ENCODE results near the gene B4GALT6. TPM values are rescaled to one million over a fixed set of nuclear protein-coding genes. Genes with fewer than 3 reads are reported as not detected.

B4GALT6 gene
- total RNA-seq, 1 donor from 2014 or later, result 28.7 TPM

- TF ChIP-seq CTCF (IDR thresholded peaks at IDR 0.05; ENCODE audit: insufficient read depth, low read length, poor library complexity, severe bottlenecking), result no peak
Observed at GRCh38 chr18:31721601-31722000, 37.2 kb upstream of the B4GALT6 start.

GRCh38 chr18:31720867-31721266 lies 36.5 kb upstream of the B4GALT6 start:
- no peak for TF ChIP-seq CTCF (IDR thresholded peaks at IDR 0.05; ENCODE audit: insufficient read depth, low read length, poor library complexity, severe bottlenecking)
- H3K36me3 ChIP-seq (ENCODE audit: control insufficient read depth, insufficient read depth, low read length), result no peaks in the 10 kb centered on the region
- H3K27me3 ChIP-seq (ENCODE audit: control insufficient read depth, insufficient read depth, low read length), result no peaks in the 10 kb centered on the region
- no peak for DNase-seq (ENCODE audit: low read depth)
- no peak overlapping the region for H3K4me3 ChIP-seq (ENCODE audit: low read depth, low read length)

More at GRCh38 chr18:31721601-31722000, 37.2 kb upstream of the B4GALT6 start:
- DNase-seq (ENCODE audit: low read depth), result no peak
- H3K27me3 ChIP-seq (ENCODE audit: control insufficient read depth, insufficient read depth, low read length), result no peaks in the 10 kb centered on the region
- H3K4me3 ChIP-seq (ENCODE audit: low read depth, low read length), result no peak overlapping the region
- H3K36me3 ChIP-seq (ENCODE audit: control insufficient read depth, insufficient read depth, low read length), result no peaks in the 10 kb centered on the region

- DNase-seq (ENCODE audit: low read depth), result no peak
- Histone ChIP-seq H3K27me3 (ENCODE audit: control insufficient read depth, insufficient read depth, low read length) (no peaks in the 10 kb centered on the region), H3K36me3 (ENCODE audit: control insufficient read depth, insufficient read depth, low read length) (no peaks in the 10 kb centered on the region), H3K4me3 (ENCODE audit: low read depth, low read length) (no peak overlapping the region)
- no peak for TF ChIP-seq CTCF (IDR thresholded peaks at IDR 0.05; ENCODE audit: insufficient read depth, low read length, poor library complexity, severe bottlenecking)
Observed at GRCh38 chr18:31719363-31720006, 35.1 kb upstream of the B4GALT6 start.

GRCh38 chr18:31718386-31718785 lies 34.0 kb upstream of the B4GALT6 start:
- DNase-seq (ENCODE audit: low read depth), result no peak
- H3K36me3 ChIP-seq (ENCODE audit: control insufficient read depth, insufficient read depth, low read length), result no peaks in the 10 kb centered on the region
- H3K4me3 ChIP-seq (ENCODE audit: low read depth, low read length), result no peak overlapping the region
- H3K27me3 ChIP-seq (ENCODE audit: control insufficient read depth, insufficient read depth, low read length), result no peaks in the 10 kb centered on the region
- no peak for TF ChIP-seq CTCF (IDR thresholded peaks at IDR 0.05; ENCODE audit: insufficient read depth, low read length, poor library complexity, severe bottlenecking)

GRCh38 chr18:31716362-31716761 lies 32.0 kb upstream of the B4GALT6 start:
- DNase-seq (ENCODE audit: low read depth), result no peak
- Histone ChIP-seq H3K36me3 (ENCODE audit: control insufficient read depth, insufficient read depth, low read length) (no peaks in the 10 kb centered on the region), H3K4me3 (ENCODE audit: low read depth, low read length) (no peak overlapping the region), H3K27me3 (ENCODE audit: control insufficient read depth, insufficient read depth, low read length) (no peaks in the 10 kb centered on the region)
- no peak for TF ChIP-seq CTCF (IDR thresholded peaks at IDR 0.05; ENCODE audit: insufficient read depth, low read length, poor library complexity, severe bottlenecking)

Data from kidney epithelial cell (primary cell).